Type B pancreatic cell (in vitro differentiated cells): Measurements from ENCODE around the gene EPHA6. TPM values are rescaled to one million over a fixed set of nuclear protein-coding genes. Genes with fewer than 3 reads are reported as not detected.

Experiments used
- DNase-seq: peaks from one replicate; pipeline ENCODE4 v3.0.0; 2021; ENCODE audit warnings: mixed read lengths; ENCODE audit not compliant: unreplicated experiment; ENCODE audit errors: extremely low spot score
- H3K27ac Mint-ChIP-seq: 2 replicates; pipeline ENCODE4 v1.8.0; 2021; ENCODE audit warnings: mild to moderate bottlenecking, mixed read lengths
- H3K27me3 Mint-ChIP-seq: 2 replicates; pipeline ENCODE4 v1.8.0; 2021; ENCODE audit warnings: mixed read lengths
- H3K36me3 Mint-ChIP-seq: 2 replicates; pipeline ENCODE4 v1.8.0; 2021; ENCODE audit warnings: mixed read lengths
- H3K4me1 Mint-ChIP-seq: one replicate; pipeline ENCODE4 v1.8.0; 2021; ENCODE audit warnings: mixed read lengths; ENCODE audit not compliant: unreplicated experiment
- H3K4me3 Mint-ChIP-seq: 2 replicates; pipeline ENCODE4 v1.8.0; 2021; ENCODE audit warnings: mild to moderate bottlenecking, mixed read lengths
- H3K9me3 Mint-ChIP-seq: 2 replicates; pipeline ENCODE4 v1.8.0; 2021; ENCODE audit warnings: mixed read lengths
- CTCF ChIP-seq: fragments of 200-600 bp; sonication (generic); conservative IDR thresholded peaks from 2 replicates; pipeline ENCODE4 v1.5.0; 2021; ENCODE audit warnings: antibody characterized with exemption, mild to moderate bottlenecking
- total RNA-seq: library from RNA; stranded (reverse); gene quantifications from 2 replicates; pipeline ENCODE4 v1.2.1, GENCODE V29; 2021; ENCODE audit warnings: low replicate concordance

Gene EPHA6
- total RNA-seq, 1 donor from 2014 or later, result 9.9 TPM

GRCh38 chr3:96986241-96986640 is 171.8 kb downstream of the EPHA6 start:
- Mint-ChIP-seq H3K36me3 (peaks cover 3% of the 10 kb centered on the region), H3K27me3 (no peaks in the 10 kb centered on the region), H3K4me3 (no peak overlapping the region), H3K27ac (no peak overlapping the region), H3K4me1 (no peaks in the 10 kb centered on the region), H3K9me3 (no peaks in the 10 kb centered on the region)
- TF ChIP-seq CTCF, result no peak
- no peak for DNase-seq

GRCh38 chr3:96991231-96991630 is 176.8 kb downstream of the EPHA6 start:
- no peak for TF ChIP-seq CTCF
- Mint-ChIP-seq H3K9me3 (peaks cover 2% of the 10 kb centered on the region), H3K4me1 (no peaks in the 10 kb centered on the region), H3K27ac (no peak overlapping the region), H3K4me3 (no peak overlapping the region), H3K36me3 (peaks cover 7% of the 10 kb centered on the region), H3K27me3 (no peaks in the 10 kb centered on the region)
- DNase-seq, result no peak

GRCh38 chr3:96991800-96992365 is 177.5 kb downstream of the EPHA6 start:
- no peaks in the 10 kb centered on the region for H3K4me1 Mint-ChIP-seq
- no peak for DNase-seq
- no peak for TF ChIP-seq CTCF
- peaks cover 6% of the 10 kb centered on the region for H3K9me3 Mint-ChIP-seq
- no peak overlapping the region for H3K4me3 Mint-ChIP-seq
- peaks cover 11% of the 10 kb centered on the region for H3K36me3 Mint-ChIP-seq
- no peak overlapping the region for H3K27ac Mint-ChIP-seq
- no peaks in the 10 kb centered on the region for H3K27me3 Mint-ChIP-seq

GRCh38 chr3:96994988-96995387 is 180.6 kb downstream of the EPHA6 start:
- Mint-ChIP-seq H3K27me3 (no peaks in the 10 kb centered on the region), H3K36me3 (peaks cover 8% of the 10 kb centered on the region), H3K4me3 (no peak overlapping the region), H3K27ac (no peak overlapping the region), H3K9me3 (peaks cover 6% of the 10 kb centered on the region), H3K4me1 (no peaks in the 10 kb centered on the region)
- no peak for TF ChIP-seq CTCF
- DNase-seq, result no peak

GRCh38 chr3:96996009-96996408 is 181.6 kb downstream of the EPHA6 start:
- Mint-ChIP-seq H3K27me3 (no peaks in the 10 kb centered on the region), H3K4me1 (no peaks in the 10 kb centered on the region), H3K4me3 (no peak overlapping the region), H3K27ac (no peak overlapping the region), H3K36me3 (peaks cover 8% of the 10 kb centered on the region), H3K9me3 (peaks cover 6% of the 10 kb centered on the region)
- no peak for DNase-seq
- TF ChIP-seq CTCF, result no peak

GRCh38 chr3:97001611-97002010 is 187.2 kb downstream of the EPHA6 start:
- H3K9me3 Mint-ChIP-seq, result peaks cover 2% of the 10 kb centered on the region
- no peak overlapping the region for H3K27ac Mint-ChIP-seq
- TF ChIP-seq CTCF, result no peak
- peaks cover under 1% of the 10 kb centered on the region for H3K36me3 Mint-ChIP-seq
- no peaks in the 10 kb centered on the region for H3K27me3 Mint-ChIP-seq
- H3K4me3 Mint-ChIP-seq, result no peak overlapping the region
- no peak for DNase-seq
- H3K4me1 Mint-ChIP-seq, result no peaks in the 10 kb centered on the region
